Keratinocyte (primary cell): ENCODE data around the gene MUC6. TPM values are rescaled to one million over a fixed set of nuclear protein-coding genes. Genes with fewer than 3 reads are reported as not detected.

ENCODE experiments used
- DNase-seq: peaks from one replicate; pipeline ENCODE4 v3.0.0-alpha.2; 2011; ENCODE audit warnings: low read depth, missing footprints, low spot score
- FAIRE-seq: peaks from 2 replicates; lab custom pipeline; 2011; peaks lifted over from hg19 to GRCh38; lab: Jason Lieb, UNC
- H2AFZ ChIP-seq: 2 replicates; pipeline ENCODE4 v1.6.0; 2012; ENCODE audit warnings: low read length, control low read depth, inconsistent platforms; ENCODE audit not compliant: control insufficient read depth
- H3K27ac ChIP-seq: 2 replicates; pipeline ENCODE4 v1.5.1; 2011; ENCODE audit warnings: low read length; ENCODE audit not compliant: control insufficient read depth, insufficient read depth
- H3K27me3 ChIP-seq: 3 replicates; pipeline ENCODE4 v1.6.0; 2011; ENCODE audit warnings: low read length; ENCODE audit not compliant: control insufficient read depth, insufficient read depth; ENCODE audit errors: extremely low read depth
- H3K36me3 ChIP-seq, 2 experiments: 2 replicates in 1 of 2; 3 replicates in 1 of 2; pipeline ENCODE4 v1.5.1; 2011; ENCODE audit warnings: low read length in 2 of 2, mild to moderate bottlenecking in 1 of 2; ENCODE audit not compliant: control insufficient read depth in 2 of 2, insufficient read depth in 2 of 2; ENCODE audit errors: extremely low read depth in 1 of 2
- H3K4me1 ChIP-seq: 3 replicates; pipeline ENCODE4 v1.5.1; 2011; ENCODE audit warnings: low read length; ENCODE audit not compliant: control insufficient read depth, insufficient read depth; ENCODE audit errors: extremely low read depth
- H3K4me2 ChIP-seq: 3 replicates; pipeline ENCODE4 v1.6.0; 2011; ENCODE audit warnings: low read depth, low read length; ENCODE audit not compliant: control insufficient read depth, insufficient read depth; ENCODE audit errors: extremely low read depth
- H3K4me3 ChIP-seq, 3 experiments: fragments of 200-600 bp in 1 of 3; sonication (generic) in 1 of 3; 2 replicates in 2 of 3; 3 replicates in 1 of 3; pipeline ENCODE4 v1.5.1; 2011 to 2016; ENCODE audit warnings: low read length in 3 of 3, mild to moderate bottlenecking in 3 of 3, control low read depth in 2 of 3, inconsistent platforms in 1 of 3, low read depth in 1 of 3, mixed read lengths in 1 of 3, mixed run types in 1 of 3, moderate library complexity in 1 of 3; ENCODE audit not compliant: control insufficient read depth in 2 of 3, insufficient read depth in 2 of 3; ENCODE audit errors: extremely low read depth in 1 of 3
- H3K79me2 ChIP-seq: 2 replicates; pipeline ENCODE4 v1.6.0; 2012; ENCODE audit warnings: low read length; ENCODE audit not compliant: control insufficient read depth, insufficient read depth
- H3K9ac ChIP-seq: 3 replicates; pipeline ENCODE4 v1.6.0; 2011; ENCODE audit warnings: low read length; ENCODE audit not compliant: control insufficient read depth, insufficient read depth; ENCODE audit errors: extremely low read depth
- H3K9me1 ChIP-seq: 3 replicates; pipeline ENCODE4 v1.6.0; 2011; ENCODE audit warnings: low read length; ENCODE audit not compliant: control insufficient read depth, insufficient read depth; ENCODE audit errors: extremely low read depth
- H3K9me3 ChIP-seq: 2 replicates; pipeline ENCODE4 v1.5.1; 2012; ENCODE audit warnings: low read depth, low read length; ENCODE audit not compliant: control insufficient read depth
- H4K20me1 ChIP-seq: 3 replicates; pipeline ENCODE4 v1.6.0; 2011; ENCODE audit warnings: low read length; ENCODE audit not compliant: control insufficient read depth, insufficient read depth; ENCODE audit errors: extremely low read depth
- EZH2 ChIP-seq: IDR thresholded peaks from one replicate; pipeline ENCODE4 v1.6.1; 2012; ENCODE audit warnings: inconsistent platforms, mild to moderate bottlenecking, low read length, moderate library complexity
- dilution Hi-C: fragments of 300-500 bp; cut with MboI; formaldehyde crosslinking; loops from one replicate; pipeline ENCODE4 v1.7.0; 2020; ENCODE audit warnings: low sequenced_read_pairs; ENCODE audit not compliant: extremely low pct_ligation_motif_present
- polyA plus RNA-seq, 5 experiments: library from polyadenylated mRNA; depleted of rRNA in 3 of 5; stranded (reverse) in 3 of 5; stranded (forward) in 1 of 5; unstranded in 1 of 5; fragments of >200 nt; gene quantifications; 1 replicate in 1 of 5; 2 replicates in 3 of 5; 3 replicates in 1 of 5; pipeline versions ENCODE4 v1.2.1 to v1.2.3, GENCODE V29; 2011 to 2012; ENCODE audit warnings: missing spikeins in 2 of 5, low read depth in 1 of 5, low replicate concordance in 1 of 5
- TF ChIP-seq, protein P1 (sequence below), 3 experiments: IDR thresholded peaks in 1 of 3; conservative IDR thresholded peaks in 1 of 3; optimal IDR thresholded peaks in 1 of 3; 2 replicates in 2 of 3; 3 replicates in 1 of 3; pipeline versions ENCODE3 to v1.5.1; 2011; ENCODE audit warnings: low read length in 3 of 3, mild to moderate bottlenecking in 3 of 3, moderate library complexity in 2 of 3, control low read depth in 1 of 3, inconsistent platforms in 1 of 3; ENCODE audit not compliant: insufficient read depth in 2 of 3; ENCODE audit errors: extremely low read depth in 1 of 3

MUC6 gene
- polyA plus RNA-seq, 1 donor (not counting 4 experiments of a cell fraction or from before 2014, with no cell fraction given), result not detected

DNA sequence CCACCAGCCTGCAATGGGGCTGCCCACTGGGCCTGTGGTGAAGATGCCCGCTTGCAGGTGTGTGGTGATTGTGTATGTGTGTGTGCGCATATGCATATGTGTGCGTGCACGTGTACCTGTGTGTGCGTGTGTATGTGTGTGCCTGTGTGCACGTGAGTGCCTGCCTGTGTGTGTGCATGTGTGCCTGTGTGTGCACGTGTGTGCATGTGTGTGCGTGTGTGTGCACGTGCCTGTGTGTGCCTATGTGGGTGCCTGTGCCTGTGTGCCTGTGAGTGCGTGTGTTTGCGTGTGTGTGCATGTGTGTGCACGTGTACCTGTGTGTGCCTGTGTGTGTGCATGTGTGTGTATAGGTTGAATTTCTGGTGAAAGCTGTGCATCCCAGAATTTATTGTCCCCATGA is 2.4 kb upstream of the MUC6 start:
- dilution Hi-C loops, result no loop called here
- H3K4me2 ChIP-seq, result no peak overlapping the region
- no peaks in the 10 kb centered on the region for H3K4me1 ChIP-seq
- no peak overlapping the region for H3K4me3 ChIP-seq
- peaks cover 18% of the 10 kb centered on the region for H3K27me3 ChIP-seq
- H3K9ac ChIP-seq, result no peak overlapping the region
- FAIRE-seq, result no peak
- no peaks in the 10 kb centered on the region for H3K36me3 ChIP-seq
- DNase-seq, result no peak
- no peak overlapping the region for H3K27ac ChIP-seq
- H4K20me1 ChIP-seq, result no peaks in the 10 kb centered on the region
- H3K79me2 ChIP-seq, result no peaks in the 10 kb centered on the region
- TF ChIP-seq EZH2, result no peak
- TF ChIP-seq, protein P1, sequence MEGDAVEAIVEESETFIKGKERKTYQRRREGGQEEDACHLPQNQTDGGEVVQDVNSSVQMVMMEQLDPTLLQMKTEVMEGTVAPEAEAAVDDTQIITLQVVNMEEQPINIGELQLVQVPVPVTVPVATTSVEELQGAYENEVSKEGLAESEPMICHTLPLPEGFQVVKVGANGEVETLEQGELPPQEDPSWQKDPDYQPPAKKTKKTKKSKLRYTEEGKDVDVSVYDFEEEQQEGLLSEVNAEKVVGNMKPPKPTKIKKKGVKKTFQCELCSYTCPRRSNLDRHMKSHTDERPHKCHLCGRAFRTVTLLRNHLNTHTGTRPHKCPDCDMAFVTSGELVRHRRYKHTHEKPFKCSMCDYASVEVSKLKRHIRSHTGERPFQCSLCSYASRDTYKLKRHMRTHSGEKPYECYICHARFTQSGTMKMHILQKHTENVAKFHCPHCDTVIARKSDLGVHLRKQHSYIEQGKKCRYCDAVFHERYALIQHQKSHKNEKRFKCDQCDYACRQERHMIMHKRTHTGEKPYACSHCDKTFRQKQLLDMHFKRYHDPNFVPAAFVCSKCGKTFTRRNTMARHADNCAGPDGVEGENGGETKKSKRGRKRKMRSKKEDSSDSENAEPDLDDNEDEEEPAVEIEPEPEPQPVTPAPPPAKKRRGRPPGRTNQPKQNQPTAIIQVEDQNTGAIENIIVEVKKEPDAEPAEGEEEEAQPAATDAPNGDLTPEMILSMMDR (optimal IDR thresholded peaks at IDR 0.05 in 1 of 3, IDR thresholded peaks at IDR 0.05 in 1 of 3, conservative IDR thresholded peaks at IDR 0.05 in 1 of 3; ENCODE audit: extremely low read depth in 1 of 3, insufficient read depth in 2 of 3, low read length in 3 of 3), result no peak
- H3K9me1 ChIP-seq, result no peaks in the 10 kb centered on the region
- no peak overlapping the region for H2AFZ ChIP-seq
- H3K9me3 ChIP-seq, result no peaks in the 10 kb centered on the region

- no peaks in the 10 kb centered on the region for H3K79me2 ChIP-seq
- no peaks in the 10 kb centered on the region for H4K20me1 ChIP-seq
- DNase-seq (no peak), FAIRE-seq (no peak)
- H3K36me3 ChIP-seq, result no peaks in the 10 kb centered on the region
- no peaks in the 10 kb centered on the region for H3K4me1 ChIP-seq
- H3K27ac ChIP-seq, result no peak overlapping the region
- dilution Hi-C loops, result no loop called here
- no peak overlapping the region for H3K4me3 ChIP-seq
- TF ChIP-seq, protein P1 (optimal IDR thresholded peaks at IDR 0.05 in 1 of 3, IDR thresholded peaks at IDR 0.05 in 1 of 3, conservative IDR thresholded peaks at IDR 0.05 in 1 of 3; ENCODE audit: extremely low read depth in 1 of 3, insufficient read depth in 2 of 3, low read length in 3 of 3), result no peak
- no peak for TF ChIP-seq EZH2
- H2AFZ ChIP-seq, result no peak overlapping the region
- H3K9me1 ChIP-seq, result no peaks in the 10 kb centered on the region
- no peak overlapping the region for H3K4me2 ChIP-seq
- H3K27me3 ChIP-seq, result peaks cover 13% of the 10 kb centered on the region
- no peaks in the 10 kb centered on the region for H3K9me3 ChIP-seq
- no peak overlapping the region for H3K9ac ChIP-seq
These were observed 1.8 kb upstream of the MUC6 start for GRCh38 chr11:1038361-1038760.
